Measurements from ENCODE around the gene BTNL9. TPM values are rescaled to one million over a fixed set of nuclear protein-coding genes. Genes with fewer than 3 reads are reported as not detected.

The BTNL9 gene
- total and polyA plus RNA-seq, 2 of the 8 experiments (the other 6 are each of a cell fraction or from before 2014, with no cell fraction given), result 0.23 to 0.89 TPM

DNA sequence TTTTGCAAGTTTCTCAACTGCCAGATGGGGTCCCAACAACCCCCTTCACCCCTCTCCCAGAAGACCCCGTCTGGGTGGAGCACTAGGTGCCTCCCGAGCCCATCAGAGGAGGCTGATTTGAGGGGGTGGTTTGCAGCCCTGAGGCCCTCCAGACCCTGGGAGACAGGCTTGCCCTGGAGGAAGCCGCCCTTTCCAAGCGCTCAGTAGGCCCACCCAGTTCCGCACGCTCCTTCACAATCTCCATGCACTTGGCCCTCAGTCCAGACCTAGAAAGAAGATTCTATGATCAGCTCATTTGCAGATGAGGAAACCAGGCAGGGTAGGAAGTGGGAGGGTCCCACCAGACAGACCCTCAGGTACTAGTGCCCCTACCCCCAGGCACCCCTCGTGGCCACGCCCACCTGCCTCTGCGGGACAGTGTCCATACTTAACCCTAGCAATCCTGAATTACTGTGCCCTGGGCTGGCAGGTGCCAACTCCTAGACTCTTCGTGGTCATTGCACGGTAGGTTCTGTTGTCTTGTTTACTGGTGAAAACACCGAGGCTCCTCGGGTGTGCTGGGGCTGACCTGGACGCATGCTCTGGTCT, 68.6 kb downstream of the BTNL9 start (continued):
- TF ChIP-seq, protein P1, sequence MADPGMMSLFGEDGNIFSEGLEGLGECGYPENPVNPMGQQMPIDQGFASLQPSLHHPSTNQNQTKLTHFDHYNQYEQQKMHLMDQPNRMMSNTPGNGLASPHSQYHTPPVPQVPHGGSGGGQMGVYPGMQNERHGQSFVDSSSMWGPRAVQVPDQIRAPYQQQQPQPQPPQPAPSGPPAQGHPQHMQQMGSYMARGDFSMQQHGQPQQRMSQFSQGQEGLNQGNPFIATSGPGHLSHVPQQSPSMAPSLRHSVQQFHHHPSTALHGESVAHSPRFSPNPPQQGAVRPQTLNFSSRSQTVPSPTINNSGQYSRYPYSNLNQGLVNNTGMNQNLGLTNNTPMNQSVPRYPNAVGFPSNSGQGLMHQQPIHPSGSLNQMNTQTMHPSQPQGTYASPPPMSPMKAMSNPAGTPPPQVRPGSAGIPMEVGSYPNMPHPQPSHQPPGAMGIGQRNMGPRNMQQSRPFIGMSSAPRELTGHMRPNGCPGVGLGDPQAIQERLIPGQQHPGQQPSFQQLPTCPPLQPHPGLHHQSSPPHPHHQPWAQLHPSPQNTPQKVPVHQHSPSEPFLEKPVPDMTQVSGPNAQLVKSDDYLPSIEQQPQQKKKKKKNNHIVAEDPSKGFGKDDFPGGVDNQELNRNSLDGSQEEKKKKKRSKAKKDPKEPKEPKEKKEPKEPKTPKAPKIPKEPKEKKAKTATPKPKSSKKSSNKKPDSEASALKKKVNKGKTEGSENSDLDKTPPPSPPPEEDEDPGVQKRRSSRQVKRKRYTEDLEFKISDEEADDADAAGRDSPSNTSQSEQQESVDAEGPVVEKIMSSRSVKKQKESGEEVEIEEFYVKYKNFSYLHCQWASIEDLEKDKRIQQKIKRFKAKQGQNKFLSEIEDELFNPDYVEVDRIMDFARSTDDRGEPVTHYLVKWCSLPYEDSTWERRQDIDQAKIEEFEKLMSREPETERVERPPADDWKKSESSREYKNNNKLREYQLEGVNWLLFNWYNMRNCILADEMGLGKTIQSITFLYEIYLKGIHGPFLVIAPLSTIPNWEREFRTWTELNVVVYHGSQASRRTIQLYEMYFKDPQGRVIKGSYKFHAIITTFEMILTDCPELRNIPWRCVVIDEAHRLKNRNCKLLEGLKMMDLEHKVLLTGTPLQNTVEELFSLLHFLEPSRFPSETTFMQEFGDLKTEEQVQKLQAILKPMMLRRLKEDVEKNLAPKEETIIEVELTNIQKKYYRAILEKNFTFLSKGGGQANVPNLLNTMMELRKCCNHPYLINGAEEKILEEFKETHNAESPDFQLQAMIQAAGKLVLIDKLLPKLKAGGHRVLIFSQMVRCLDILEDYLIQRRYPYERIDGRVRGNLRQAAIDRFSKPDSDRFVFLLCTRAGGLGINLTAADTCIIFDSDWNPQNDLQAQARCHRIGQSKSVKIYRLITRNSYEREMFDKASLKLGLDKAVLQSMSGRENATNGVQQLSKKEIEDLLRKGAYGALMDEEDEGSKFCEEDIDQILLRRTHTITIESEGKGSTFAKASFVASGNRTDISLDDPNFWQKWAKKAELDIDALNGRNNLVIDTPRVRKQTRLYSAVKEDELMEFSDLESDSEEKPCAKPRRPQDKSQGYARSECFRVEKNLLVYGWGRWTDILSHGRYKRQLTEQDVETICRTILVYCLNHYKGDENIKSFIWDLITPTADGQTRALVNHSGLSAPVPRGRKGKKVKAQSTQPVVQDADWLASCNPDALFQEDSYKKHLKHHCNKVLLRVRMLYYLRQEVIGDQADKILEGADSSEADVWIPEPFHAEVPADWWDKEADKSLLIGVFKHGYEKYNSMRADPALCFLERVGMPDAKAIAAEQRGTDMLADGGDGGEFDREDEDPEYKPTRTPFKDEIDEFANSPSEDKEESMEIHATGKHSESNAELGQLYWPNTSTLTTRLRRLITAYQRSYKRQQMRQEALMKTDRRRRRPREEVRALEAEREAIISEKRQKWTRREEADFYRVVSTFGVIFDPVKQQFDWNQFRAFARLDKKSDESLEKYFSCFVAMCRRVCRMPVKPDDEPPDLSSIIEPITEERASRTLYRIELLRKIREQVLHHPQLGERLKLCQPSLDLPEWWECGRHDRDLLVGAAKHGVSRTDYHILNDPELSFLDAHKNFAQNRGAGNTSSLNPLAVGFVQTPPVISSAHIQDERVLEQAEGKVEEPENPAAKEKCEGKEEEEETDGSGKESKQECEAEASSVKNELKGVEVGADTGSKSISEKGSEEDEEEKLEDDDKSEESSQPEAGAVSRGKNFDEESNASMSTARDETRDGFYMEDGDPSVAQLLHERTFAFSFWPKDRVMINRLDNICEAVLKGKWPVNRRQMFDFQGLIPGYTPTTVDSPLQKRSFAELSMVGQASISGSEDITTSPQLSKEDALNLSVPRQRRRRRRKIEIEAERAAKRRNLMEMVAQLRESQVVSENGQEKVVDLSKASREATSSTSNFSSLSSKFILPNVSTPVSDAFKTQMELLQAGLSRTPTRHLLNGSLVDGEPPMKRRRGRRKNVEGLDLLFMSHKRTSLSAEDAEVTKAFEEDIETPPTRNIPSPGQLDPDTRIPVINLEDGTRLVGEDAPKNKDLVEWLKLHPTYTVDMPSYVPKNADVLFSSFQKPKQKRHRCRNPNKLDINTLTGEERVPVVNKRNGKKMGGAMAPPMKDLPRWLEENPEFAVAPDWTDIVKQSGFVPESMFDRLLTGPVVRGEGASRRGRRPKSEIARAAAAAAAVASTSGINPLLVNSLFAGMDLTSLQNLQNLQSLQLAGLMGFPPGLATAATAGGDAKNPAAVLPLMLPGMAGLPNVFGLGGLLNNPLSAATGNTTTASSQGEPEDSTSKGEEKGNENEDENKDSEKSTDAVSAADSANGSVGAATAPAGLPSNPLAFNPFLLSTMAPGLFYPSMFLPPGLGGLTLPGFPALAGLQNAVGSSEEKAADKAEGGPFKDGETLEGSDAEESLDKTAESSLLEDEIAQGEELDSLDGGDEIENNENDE (IDR thresholded peaks at IDR 0.05; ENCODE audit: insufficient replicate concordance, low read length), result no peak
